ENCODE results near the gene DSCAML1.

The DSCAML1 gene

DNA sequence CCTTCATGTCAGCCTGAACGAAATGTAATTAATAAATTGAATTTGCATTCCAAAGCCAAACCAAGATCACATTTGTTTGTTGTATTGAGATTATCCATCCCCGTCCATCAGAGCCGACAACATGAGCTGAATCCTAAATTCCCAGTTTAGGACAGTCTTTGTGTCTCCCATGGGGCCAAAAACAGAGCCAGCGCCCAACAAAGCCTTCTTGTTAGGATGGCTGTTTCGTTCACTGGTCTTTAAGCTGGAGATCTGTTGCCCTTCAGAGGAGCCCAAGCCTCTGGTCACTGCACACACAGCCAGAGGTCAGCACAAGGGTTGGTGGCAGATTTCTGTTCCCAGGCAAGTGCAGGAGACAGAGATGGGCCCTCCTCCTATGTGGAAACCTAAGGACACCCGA is 25.8 kb downstream of the DSCAML1 start:
- DNase-seq (ENCODE audit: extremely low read depth, low read depth) = no peak
- TF ChIP-seq, protein P1, sequence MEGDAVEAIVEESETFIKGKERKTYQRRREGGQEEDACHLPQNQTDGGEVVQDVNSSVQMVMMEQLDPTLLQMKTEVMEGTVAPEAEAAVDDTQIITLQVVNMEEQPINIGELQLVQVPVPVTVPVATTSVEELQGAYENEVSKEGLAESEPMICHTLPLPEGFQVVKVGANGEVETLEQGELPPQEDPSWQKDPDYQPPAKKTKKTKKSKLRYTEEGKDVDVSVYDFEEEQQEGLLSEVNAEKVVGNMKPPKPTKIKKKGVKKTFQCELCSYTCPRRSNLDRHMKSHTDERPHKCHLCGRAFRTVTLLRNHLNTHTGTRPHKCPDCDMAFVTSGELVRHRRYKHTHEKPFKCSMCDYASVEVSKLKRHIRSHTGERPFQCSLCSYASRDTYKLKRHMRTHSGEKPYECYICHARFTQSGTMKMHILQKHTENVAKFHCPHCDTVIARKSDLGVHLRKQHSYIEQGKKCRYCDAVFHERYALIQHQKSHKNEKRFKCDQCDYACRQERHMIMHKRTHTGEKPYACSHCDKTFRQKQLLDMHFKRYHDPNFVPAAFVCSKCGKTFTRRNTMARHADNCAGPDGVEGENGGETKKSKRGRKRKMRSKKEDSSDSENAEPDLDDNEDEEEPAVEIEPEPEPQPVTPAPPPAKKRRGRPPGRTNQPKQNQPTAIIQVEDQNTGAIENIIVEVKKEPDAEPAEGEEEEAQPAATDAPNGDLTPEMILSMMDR (IDR thresholded peaks at IDR 0.05; ENCODE audit: low read depth, low read length) = no peak

DNA sequence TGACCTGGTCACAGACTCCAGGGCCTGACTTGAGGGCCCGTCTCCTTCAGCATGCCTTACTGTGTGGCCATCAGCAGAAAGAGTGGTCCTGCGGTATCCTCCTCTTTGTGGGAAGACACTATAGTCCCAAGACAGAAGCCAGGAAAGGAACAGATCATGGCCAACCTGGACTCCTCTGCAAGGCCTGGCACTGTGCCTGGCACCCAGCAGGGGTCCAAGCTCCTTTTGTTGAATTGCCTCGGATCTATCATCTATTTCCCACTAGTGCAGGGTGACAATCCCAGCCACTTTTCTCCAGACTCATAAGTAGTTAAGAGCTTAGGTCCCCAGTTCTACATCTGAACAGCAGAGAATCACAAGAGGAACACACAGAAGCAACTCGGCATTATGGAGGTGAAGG is 27.0 kb downstream of the DSCAML1 start:
- TF ChIP-seq, protein P1 (IDR thresholded peaks at IDR 0.05; ENCODE audit: low read depth, low read length) = no peak
- no peak for DNase-seq (ENCODE audit: extremely low read depth, low read depth)

DNA sequence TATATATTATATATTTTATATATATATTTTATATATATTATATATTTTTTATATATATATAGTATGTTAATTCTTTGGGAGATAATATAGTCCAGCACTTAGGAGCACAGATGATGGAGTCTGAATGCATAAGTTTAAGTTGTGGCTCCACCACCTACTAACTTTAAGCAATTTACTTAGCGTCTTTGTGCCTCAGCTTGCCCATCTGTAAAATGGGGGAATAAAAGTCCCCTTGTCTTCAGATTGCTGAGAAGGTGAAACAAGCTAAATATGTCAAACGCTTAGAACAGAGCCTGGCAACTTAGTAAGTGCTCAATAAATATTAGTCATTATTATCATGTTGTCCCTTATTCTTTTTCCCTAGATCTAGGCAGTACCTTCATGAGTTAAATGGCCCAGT is 27.5 kb downstream of the DSCAML1 start:
- TF ChIP-seq, protein P1 (IDR thresholded peaks at IDR 0.05; ENCODE audit: low read depth, low read length) = no peak
- DNase-seq (ENCODE audit: extremely low read depth, low read depth) = no peak

DNA sequence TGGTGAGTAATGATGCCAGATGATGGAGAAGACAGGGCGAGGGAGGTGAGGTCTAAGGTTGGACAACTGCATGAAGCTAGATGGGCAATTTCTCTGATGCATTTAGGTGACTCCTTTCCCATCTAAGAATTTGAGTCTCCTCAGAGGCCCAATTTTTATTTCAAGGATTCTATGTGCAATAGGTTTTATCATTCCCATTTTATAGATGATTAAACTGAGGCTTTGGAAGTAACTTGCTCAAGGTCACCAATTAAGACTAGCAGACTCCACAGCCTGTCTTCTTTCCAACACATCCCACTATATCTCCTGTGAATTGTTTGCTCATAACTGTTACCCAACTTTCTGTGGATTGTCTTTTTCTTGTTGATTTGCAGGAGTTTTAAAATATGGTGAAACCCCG is 28.5 kb downstream of the DSCAML1 start:
- TF ChIP-seq, protein P1 (IDR thresholded peaks at IDR 0.05; ENCODE audit: low read depth, low read length) = no peak
- no peak for DNase-seq (ENCODE audit: extremely low read depth, low read depth)

DNA sequence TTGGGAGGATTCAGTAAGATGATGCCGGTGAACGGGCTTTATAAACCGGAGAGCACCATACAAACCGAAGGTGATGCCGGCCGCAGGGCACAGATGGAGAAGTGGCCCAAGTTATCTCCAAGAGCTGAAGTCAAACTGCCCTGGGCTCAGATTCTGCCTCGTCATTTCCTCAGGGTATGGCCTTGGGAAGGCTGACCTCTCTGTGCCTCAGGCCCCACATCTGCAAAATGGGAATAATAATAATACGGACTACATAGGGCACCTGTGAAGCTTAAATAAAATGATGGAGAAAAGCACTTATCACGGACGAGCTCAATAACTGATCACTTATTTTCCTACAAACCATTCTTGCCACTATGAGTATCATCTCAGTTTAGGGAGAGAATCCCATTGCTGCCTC is 29.9 kb downstream of the DSCAML1 start:
- no peak for DNase-seq (ENCODE audit: extremely low read depth, low read depth)
- TF ChIP-seq, protein P1 (IDR thresholded peaks at IDR 0.05; ENCODE audit: low read depth, low read length) = no peak

DNA sequence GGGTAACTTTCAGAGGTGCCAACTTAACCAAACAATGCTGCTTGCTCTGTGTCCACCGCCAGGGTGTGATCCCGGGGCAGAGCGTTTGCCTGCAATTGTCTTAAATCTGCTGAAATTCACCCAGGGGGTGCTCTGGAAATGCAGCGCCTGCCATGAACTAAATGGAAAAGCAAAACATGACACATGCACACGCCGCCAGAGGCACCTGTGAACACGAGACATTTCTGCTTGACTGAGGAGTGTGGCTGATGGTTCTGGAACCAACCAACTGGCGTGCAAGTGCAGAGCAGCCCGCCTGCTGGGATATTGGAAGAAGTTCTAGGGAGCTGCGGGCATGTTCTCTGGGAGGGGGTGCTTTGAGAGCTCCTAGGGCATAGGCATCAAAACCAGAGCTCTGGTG is 30.4 kb downstream of the DSCAML1 start:
- no peak for DNase-seq (ENCODE audit: extremely low read depth, low read depth)
- TF ChIP-seq, protein P1 (IDR thresholded peaks at IDR 0.05; ENCODE audit: low read depth, low read length) = no peak

DNA sequence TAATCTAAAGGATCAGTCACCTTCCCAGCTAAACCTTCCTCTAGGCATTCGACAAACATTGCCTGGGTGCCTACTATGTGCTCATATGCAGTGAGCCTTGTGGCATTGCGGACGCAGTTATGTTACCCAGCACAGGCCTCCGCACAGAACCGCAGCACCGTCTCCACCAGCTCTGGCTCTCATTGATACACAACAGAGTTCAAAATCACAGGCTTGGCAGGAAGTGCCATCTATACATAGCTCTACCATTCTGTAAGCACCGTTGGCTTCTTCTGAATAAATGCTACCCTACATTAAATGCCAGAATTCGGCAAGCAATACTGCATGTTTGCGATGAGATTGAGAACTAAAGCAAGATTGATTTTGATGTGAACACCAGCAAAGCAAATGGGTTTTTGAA is 31.0 kb downstream of the DSCAML1 start:
- DNase-seq (ENCODE audit: extremely low read depth, low read depth) = no peak
- TF ChIP-seq, protein P1 (IDR thresholded peaks at IDR 0.05; ENCODE audit: low read depth, low read length) = no peak
